HG02678 (cell line): Measurements from ENCODE around the gene CNPY1.

Source experiments
- ATAC-seq: cut with Tn5 transposase; IDR thresholded peaks from one replicate; pipeline ENCODE4 v1.9.1; 2021; ENCODE audit warnings: mild to moderate bottlenecking, moderate library complexity; ENCODE audit not compliant: unreplicated experiment

Gene CNPY1

DNA sequence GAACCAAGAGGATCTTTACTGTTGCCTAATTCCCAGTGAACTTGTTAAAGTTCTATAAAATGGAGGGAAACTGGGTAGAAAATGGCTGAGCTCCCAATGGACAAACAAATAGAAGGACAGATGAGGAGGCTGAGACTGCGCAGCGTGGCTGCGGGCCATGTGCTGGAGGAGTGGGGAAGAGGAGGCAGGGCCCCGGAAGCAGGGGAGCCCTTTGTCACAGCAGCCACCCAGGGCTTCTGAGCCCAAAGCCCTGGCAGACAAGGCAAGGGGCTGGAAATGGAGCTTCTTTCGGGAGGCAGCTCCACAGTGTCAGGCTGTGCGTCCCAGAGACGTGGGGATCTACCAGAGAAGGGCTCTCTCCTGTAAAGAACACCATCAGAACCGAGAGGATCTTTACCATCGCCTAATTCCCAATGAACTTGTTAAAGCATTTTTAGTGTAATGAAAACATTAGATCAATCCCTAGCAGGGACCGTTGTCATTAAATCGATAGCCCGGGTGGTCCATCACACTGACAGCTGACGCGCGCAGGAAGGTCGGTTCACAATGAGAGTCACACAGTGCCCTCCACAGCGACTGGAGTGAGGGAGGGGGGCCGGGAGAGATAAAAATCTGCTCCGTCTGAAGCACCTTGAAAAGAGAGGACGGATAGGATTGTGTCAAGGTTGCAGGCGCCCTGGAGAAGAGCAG is 14.0 kb upstream of the CNPY1 start:
- no peak for ATAC-seq

DNA sequence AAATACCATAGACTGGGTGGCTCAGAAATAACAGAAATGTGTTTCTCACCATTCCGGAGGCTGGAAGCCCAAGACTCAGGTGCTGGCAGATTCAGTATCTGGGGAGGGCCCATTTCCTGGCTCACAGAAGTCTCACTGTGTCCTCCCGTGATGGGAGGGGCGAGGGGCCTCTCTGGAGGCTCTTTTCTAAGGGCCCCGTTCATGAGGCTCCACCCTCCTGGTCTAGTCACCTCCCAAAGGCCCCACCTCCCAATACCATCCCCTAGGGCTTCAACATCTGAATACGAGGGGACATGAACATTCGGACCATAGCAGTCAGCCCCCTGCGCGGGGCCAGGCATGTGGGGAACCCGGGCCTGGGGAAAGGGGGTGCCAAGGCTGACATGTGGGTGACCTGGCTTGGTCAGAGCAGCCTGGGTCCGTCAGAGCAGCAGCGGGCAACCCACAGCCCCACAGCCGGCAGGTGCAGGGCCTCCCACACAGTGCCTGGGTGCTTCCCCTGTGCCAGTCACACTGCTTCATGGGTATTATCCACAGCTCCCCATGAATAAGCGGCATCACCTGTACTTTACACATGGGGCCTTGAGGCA is 13.3 kb upstream of the CNPY1 start:
- no peak for ATAC-seq

GRCh38 chr7:155558961-155559360 is 12.6 kb upstream of the CNPY1 start:
- no peak for ATAC-seq

DNA sequence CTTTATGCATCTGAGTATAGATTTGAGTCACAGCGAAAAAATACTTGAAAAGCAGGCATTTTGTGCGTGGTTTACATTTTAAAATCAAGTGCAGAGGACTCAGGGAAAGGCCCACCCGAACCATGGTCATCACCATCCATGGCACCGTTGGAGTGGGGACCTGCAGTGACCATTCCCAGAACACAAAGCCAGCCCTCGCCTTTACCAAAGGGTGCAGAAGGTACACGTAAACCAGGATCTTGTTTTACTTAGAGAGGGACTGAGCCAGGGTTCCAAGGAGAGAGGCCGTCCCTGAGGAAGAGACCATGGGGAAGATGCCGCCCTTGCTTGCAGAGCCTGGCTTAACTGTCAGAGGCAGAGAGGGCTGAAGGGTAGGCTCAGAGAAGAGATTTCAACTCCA is 12.0 kb upstream of the CNPY1 start:
- no peak for ATAC-seq

- ATAC-seq, result no peak
Measured at GRCh38 chr7:155557778-155558177, 11.4 kb upstream of the CNPY1 start.

DNA sequence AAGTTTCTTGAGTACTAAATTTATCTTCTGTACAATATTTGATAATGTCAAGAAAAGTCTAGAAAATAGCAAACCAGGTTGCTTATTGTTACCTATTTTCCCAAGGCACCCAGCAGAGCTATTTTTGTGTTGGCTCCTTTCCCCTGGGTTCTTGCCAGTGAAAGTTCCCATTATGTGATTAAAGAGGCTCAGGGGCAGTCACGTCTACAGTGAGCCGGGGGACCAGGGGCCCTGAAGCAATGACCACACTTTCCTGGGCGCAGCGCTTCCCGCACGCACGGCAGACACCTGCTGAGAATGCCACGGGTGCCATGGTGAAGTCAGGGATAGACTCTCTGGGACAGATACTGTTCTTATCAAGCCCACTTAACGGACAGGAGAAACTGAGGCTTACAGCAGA is 10.4 kb upstream of the CNPY1 start:
- ATAC-seq, result no peak

- no peak for ATAC-seq
Measured at GRCh38 chr7:155555116-155555695, 8.8 kb upstream of the CNPY1 start.

- ATAC-seq, result no peak
Measured at GRCh38 chr7:155553871-155554270, 7.5 kb upstream of the CNPY1 start.

DNA sequence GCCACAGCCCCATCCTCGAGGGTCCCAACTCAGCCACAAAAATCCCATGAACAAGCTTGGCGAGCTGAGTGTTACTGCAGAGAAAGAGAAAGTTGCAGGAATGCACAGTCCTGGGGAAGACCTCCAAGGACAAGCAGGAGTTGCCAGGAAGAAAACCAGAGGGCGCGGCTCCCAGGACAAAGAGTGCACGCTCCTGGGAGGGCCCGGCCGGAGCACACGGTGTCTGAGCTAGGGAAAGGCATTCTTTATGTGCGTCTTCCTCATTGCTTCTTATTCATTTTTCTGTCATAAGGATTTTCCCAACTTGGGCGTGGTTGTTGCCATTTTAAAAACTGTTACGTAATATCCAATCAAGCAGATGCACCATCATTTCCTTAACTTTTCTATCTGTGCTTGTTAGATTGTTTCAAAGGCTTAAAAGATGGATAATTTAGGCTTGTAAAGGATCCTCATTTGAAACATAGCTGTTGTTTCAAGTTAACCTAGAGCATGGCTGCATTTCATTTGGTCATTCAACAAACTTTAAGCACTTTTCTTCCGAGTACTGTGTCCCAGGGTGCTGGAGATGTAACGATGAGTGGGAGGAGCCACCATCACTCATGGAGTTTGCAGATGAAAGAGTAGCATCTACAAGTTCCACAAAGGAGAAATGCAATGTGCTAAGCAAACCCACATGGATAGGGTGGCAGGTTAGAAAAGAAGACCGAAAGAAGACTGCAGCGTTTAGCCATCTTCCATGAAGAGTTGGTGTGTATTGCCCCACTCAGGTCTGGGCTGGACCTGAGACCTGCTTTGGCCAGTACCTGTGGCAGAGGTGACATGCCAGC is 5.6 kb upstream of the CNPY1 start:
- no peak for ATAC-seq

- no peak for ATAC-seq
Measured at GRCh38 chr7:155550916-155551315, 4.6 kb upstream of the CNPY1 start.

DNA sequence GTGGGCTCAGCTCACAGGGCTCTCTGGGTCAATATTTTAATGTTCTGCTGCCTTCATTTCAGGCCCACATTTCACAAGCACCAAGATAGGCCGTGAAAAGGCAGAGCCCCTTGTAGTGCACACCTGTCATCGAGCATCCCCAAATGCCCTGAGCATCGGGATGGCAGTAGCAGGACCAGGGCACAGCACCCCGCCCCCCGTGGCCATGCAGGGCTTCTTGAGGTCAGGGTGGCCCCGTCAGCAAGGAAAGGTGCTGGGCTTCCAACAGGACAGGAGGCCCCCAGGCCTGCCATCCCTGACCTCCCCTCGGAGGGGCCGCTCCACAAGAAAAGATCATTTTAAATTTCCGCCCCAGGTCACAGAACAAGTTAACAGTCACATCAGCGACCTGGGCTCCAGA is 2.9 kb upstream of the CNPY1 start:
- ATAC-seq, result no peak

DNA sequence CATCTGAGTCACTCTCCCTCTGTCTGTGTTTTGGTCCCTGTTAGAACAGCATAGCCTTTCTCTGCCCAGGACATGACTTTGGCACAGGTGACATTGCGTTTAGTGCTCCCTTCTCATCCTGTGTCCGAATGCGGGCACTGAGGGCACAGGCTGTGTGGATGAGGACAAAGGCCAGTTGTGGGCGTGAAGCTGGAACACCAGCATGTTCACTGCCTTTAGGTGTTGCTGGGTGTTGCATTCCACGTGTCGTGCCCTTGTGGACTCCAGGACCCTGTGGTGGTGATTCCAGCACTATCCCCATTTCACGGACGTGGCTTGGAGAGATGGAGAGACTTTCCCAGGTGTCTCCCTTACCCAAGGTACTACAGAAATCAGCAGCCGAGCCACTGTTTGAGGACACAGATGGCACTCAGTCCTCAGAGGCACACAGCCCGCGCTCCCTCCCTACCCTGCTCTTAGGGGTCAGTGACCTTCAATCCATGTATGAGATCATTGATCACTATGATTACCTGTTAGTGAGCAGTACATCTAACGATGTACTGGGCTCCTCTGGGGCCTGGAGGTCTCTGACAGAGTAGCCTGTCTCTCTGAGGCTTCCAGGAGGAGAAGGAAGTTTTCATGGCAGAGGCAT is 917 bp upstream of the CNPY1 start:
- ATAC-seq, result no peak

GRCh38 chr7:155545348-155545747 is 1.0 kb downstream of the CNPY1 start:
- no peak for ATAC-seq

DNA sequence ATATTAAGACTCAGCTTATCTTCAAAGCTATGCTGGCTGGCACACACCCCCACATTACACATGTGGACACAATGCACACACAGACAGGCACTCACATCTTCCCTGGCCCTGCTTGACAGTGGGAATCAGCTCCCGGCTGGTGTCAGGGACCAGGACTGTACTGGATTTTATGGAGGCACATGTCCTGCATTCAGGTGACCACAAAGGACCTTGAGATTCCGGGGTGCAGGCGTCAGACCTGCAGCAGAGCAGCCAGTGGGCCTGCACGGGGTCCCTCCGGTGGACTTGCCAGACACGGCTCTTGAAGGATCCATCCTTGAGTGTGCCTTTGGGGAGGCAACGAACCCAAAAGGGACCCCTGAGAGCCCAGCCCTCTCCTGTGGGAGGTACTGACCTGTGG is 1.9 kb downstream of the CNPY1 start:
- ATAC-seq, result no peak

GRCh38 chr7:155543926-155544325 is 2.4 kb downstream of the CNPY1 start:
- no peak for ATAC-seq

DNA sequence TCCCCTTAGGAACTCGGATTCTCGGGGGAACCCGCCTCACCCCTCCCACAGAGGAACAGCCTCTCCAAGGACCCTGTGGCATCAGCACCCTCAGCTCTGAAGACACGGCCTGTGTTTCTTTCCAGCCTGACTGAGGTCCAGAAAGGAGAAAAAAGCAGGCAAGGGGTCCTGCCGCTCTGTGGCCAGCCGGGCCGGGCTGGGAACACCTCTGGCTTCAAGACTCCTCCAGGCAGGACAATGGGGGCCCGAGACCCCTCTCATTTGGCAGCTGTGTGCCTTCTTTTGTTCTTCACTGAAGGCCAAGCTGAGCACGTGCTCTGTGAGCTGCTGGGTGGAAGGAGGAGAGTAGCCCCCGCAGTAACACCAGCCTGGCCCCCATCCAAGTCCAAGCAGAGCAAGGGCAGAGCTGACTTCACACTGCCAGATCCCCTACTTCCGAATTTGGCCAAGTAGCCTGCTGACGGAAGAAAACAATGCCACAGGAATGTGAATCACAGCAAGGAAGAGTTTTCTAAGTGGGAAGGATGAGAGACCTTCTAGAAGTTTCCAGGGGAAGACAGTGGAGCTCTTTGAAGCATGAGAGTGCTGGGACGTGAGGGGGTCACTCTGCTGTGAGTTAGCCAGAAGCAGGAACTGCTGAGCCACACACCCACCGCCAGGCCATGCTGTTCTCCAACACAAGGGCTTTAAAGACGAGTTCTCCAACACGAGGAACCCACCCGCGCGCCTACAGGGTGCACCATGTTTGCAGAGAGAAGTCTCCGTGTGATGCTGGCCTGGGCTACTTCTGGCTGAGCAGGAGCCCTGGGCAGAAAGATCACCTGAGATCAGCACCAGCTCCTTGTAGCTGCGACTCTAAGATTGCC is 3.1 kb downstream of the CNPY1 start:
- ATAC-seq, result no peak

GRCh38 chr7:155541986-155542675 is 4.2 kb downstream of the CNPY1 start:
- no peak for ATAC-seq

DNA sequence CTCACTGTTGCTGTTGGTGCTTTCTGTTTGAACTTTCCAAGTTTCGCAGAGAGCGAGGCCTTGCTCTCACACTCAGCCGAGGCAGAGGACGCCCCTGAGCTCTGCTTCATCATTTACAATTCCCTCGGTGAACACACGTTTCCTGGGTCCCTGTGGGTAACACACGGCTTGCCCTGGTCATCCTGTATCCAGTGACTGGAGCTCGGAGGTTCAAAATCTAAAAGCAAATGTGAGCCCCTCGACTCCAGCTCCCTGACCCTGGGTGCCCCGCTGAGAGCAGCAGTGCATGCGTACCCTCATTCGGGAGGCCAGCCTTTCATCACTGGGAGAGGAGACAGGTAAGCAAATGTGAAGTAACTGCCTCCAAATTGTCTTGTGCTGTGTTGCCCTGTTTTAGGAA is 5.8 kb downstream of the CNPY1 start:
- ATAC-seq, result no peak

DNA sequence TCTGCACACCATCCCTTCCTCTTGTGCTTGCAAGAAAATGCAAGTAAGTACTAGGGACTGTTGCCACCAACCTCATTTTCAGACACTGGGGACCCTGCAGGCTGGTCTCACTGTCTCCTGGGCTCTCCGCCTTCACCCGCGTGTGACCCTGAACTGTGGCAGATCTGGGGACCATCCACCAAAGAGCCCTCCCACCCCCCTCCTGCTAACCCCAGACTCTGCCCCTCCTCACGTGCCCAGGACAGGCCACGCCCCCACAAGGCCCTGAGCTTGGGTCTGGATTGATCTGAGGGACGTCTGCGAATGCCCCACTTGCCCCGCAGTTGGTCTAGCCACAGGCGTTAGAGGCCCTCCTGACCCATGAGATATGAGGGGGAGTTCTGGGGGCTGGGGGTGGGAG is 8.1 kb downstream of the CNPY1 start:
- no peak for ATAC-seq

DNA sequence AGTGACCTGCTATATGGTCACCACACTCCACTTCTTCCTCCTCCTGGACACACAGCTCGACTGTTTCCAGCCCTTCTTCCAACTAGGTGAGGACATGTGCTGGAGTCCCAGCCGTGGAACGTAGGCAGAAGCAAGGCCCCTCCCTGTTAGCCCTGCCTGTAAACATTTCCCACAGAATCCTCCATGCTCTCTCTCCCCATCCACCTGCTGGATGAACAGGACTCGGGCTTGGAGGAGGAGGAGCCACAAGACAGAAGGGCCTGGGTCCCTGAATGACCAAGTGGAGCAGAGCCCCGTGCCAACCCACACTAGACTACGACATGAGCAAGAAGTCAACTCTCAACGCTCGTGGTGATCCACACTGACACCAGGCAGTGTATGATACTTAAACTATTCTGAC is 9.9 kb downstream of the CNPY1 start:
- no peak for ATAC-seq
